Stomach smooth muscle (tissue), 2 donors: ENCODE results near the gene PLD4.
"Not testable (repeated sequence)": the region's sequence is repeated elsewhere in the genome, so short reads cannot be mapped to it uniquely, and the experiment has no call there.

Experiments
- H3K27ac ChIP-seq: one replicate; pipeline ENCODE4 v1.7.0; 2013; ENCODE audit warnings: mild to moderate bottlenecking, low read length, inconsistent platforms
- H3K27me3 ChIP-seq, 2 donors: one replicate each; pipeline ENCODE4 v1.7.0; 2013; ENCODE audit warnings: low read length in 2 of 2; ENCODE audit not compliant: insufficient read depth in 2 of 2, control insufficient read depth in 1 of 2
- H3K36me3 ChIP-seq, 2 donors: one replicate each; pipeline ENCODE4 v1.7.0; 2013; ENCODE audit warnings: low read length in 2 of 2; ENCODE audit not compliant: control insufficient read depth in 2 of 2, insufficient read depth in 2 of 2
- H3K4me1 ChIP-seq: one replicate; pipeline ENCODE4 v1.7.0; 2013; ENCODE audit warnings: low read length; ENCODE audit not compliant: control insufficient read depth, insufficient read depth
- H3K4me3 ChIP-seq, 2 donors: one replicate each; pipeline ENCODE4 v1.7.0; 2013; ENCODE audit warnings: low read length in 2 of 2
- H3K9ac ChIP-seq, 2 donors: one replicate each; pipeline ENCODE4 v1.7.0; 2013; ENCODE audit warnings: low read length in 2 of 2, mild to moderate bottlenecking in 1 of 2
- H3K9me3 ChIP-seq, 2 donors: one replicate each; pipeline ENCODE4 v1.7.0; 2013; ENCODE audit warnings: low read length in 2 of 2; ENCODE audit not compliant: control insufficient read depth in 2 of 2
- donor health status: healthy.
- donor health status: Pancreatic carcinoma.

The PLD4 gene

DNA sequence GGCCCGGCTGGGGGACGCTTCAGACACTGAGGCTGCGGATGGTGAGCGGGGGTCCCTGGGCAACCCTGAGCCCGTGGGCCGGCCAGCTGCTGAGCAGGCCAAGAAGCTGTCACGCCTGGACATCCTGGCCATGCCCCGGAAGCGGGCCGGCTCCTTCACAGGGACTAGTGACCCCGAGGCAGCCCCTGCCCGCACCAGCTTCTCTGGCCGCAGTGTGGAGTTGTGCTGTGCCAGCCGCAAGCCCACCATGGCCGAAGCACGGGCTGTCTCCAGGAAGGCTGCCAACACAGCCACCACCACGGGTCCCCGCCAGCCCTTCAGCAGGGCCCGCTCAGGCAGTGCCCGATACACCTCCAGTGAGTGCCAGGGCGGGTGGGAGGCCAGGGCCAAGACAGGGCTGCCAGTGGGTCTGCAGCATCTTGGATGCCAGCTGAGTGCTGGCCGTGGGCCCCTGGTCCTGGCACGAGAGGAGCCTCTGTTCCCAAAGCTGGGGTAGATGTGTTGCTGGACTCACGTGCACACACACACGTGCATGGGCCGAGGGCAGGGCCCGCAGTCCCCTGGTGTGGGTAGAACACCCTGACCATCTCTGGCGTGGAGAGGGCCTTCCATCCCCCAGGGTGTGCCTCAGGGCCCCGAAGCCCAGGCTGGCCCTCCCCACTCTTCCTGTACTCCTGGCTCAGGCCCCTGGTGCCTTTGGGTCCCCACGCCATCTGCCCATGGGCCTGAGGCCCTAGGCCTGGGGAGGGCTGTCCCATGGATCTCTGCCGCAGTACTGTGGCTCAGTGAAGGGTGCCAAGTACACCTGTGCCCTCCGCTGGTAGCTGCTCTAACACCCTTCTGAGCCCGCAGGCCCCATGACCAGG is 36.8 kb upstream of the PLD4 start:
- Histone ChIP-seq H3K27ac (no peak overlapping the region), H3K4me1 (no peaks in the 10 kb centered on the region), H3K27me3 (no peaks in the 10 kb centered on the region), H3K36me3 (peaks cover 4 to 13% of the 10 kb centered on the region in 2 donors), H3K4me3 (no peak overlapping the region), H3K9me3 (no peaks in the 10 kb centered on the region), H3K9ac (no peak overlapping the region)

DNA sequence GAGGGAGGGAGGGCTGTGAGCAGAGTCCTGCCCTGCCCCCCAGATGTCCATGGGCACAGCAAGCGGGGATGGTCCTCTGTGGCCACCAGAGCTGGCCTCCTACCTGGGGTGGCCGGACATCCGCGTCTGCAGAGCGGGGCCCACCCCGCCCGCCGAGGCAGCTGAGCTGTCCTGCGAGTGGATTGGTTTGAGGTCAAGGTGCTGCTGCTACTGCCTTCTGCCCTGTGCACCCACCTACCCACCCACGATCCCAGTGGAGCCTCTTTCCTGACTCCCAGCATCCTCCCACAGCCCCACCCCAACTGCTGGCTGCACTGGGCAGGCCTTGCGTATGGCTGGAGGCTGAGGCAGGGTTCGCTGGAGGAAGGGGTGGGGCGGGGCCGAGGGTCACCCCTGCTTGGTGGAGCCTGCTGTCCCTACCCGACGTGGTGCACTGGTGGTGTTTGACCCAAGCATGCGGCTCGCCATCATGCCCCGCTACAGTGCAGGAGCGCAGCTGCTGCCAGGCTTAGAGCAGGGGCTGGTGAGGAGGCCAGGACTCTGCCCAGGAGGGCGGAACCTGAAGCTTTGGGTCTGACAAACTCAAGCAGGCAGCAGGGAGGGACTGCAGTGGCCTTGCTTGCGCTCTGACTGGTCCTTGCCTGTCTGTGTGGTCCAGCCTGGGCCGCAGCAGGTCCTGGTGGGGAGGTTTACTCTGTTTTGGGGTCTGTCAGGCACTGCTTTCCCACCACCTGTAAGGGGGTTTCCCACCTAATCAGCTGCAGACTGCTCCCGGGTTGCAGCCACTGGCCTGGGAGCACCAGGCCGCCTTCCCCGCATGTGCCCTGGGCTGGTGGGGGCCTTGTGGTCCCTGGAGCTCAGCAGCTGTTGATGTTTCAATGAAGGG is 35.9 kb upstream of the PLD4 start:
- Histone ChIP-seq H3K36me3 (peaks cover 4 to 9% of the 10 kb centered on the region in 2 donors), H3K4me3 (no peak overlapping the region), H3K4me1 (no peaks in the 10 kb centered on the region)

DNA sequence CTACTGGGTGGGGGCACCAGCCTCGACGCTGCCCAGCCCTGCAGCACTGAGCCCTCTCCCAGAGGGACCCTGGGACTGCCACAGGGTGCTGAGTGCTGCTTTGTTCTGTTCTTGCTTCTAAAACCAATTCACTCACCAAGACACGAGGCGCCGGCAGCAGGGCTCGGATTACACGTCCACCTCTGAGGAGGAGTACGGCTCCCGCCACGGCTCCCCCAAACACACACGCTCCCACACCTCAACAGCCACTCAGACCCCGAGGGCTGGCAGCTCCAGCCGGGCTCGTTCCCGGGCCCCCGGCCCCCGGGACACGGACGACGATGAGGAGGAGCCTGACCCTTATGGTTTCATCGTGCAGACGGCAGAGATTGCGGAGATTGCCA is 35.3 kb upstream of the PLD4 start:
- Histone ChIP-seq H3K4me1 (no peaks in the 10 kb centered on the region), H3K36me3 (peaks cover 4 to 9% of the 10 kb centered on the region in 2 donors)

More for the DNA sequence above, 35.9 kb upstream of the PLD4 start:
- Histone ChIP-seq H3K9ac (no peak overlapping the region), H3K27me3 (no peaks in the 10 kb centered on the region), H3K27ac (no peak overlapping the region), H3K9me3 (no peaks in the 10 kb centered on the region)

DNA sequence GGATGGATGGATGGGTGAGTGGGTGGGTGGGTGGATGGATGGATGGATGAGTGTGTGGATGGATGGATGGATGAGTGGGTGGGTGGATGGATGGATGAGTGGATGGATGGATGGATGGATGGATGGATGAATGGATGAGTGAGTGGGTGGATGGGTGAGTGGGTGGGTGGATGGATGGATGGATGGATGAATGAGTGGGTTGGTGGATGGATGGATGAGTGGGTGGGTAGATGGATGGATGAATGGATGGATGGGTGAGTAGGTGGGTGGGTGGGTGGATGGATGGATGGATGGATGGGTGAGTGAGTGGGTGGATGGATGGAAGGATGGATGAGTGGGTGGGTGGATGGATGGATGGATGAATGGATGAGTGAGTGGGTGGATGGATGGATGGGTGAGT is 34.4 kb upstream of the PLD4 start:
- not testable (repeated sequence) for H3K4me3 ChIP-seq, H3K4me1 ChIP-seq, H3K36me3 ChIP-seq, H3K9ac ChIP-seq, H3K9me3 ChIP-seq, H3K27me3 ChIP-seq, H3K27ac ChIP-seq

More for the DNA sequence above, 35.3 kb upstream of the PLD4 start:
- Histone ChIP-seq H3K4me3 (no peak overlapping the region), H3K9me3 (no peaks in the 10 kb centered on the region), H3K9ac (no peak overlapping the region), H3K27me3 (no peaks in the 10 kb centered on the region), H3K27ac (no peak overlapping the region)

DNA sequence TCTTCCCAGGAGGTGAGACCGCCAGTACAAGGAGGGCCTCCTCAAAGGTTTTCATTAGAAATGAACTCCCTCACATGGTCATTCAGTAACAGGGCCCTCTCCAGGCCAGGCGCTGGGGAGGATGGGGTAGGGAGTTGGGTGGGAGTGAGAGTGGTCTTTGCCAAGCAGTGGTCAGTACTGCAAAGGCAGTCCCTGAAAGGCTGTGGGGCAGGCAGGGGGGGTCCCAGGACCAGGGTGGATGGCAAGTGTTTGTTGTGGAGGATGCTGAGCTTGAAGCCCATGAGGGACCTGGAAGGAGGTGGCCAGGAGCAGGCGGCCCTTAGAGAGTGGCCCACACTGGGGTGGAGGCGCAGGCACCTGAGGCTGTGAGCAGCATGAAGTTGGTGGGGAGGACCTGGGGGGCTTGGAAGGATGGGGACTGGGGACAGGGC is 33.5 kb upstream of the PLD4 start:
- peaks cover 4 to 7% of the 10 kb centered on the region in 2 donors for H3K36me3 ChIP-seq
- no peak overlapping the region for H3K9ac ChIP-seq
- H3K9me3 ChIP-seq: no peaks in the 10 kb centered on the region

DNA sequence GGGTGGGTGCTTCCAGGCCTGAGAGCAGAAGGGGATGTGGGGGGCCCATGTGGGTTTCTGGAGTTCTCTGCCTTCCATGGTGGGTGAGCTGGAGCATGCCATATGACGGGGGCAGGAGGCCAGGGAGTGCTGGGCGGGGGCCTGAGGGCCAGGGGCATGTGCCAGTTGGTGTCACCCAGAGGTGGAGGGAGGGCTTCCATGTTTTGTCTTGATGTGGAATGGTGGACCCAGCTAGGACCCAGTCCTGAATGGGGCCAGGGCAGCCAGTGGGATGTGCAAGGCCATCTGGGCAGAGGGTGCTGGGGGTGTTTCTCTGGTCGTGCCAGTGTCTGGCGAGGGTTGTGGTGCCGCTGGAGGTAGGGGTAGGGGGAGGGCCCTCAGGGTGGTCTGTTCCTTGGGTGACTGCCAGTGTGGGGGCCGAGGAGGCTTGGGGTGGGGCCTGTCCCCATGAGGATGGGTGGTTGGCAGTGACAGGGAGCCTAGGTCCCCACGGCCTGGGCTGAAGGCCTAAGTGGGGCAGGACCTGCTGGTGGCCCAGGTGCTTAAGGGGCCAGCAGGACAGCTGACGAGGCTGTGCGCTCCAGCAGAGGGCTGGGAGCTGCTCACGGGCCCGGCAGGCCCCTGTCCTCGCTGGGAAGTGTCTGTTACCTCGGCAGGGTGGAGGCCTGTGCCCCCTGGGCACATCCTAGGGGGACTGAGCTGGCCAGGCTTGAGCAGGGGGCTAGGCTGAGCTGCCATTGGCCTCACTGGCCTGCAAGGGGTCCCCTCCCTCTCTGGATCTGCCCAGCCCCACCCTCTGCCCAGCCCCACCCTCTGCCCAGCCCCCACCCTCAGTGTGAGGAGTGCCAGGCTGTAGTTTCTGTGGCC is 32.8 kb upstream of the PLD4 start:
- Histone ChIP-seq H3K4me1 (peaks cover 18% of the 10 kb centered on the region), H3K27ac (no peak overlapping the region), H3K9me3 (no peaks in the 10 kb centered on the region), H3K27me3 (no peaks in the 10 kb centered on the region), H3K36me3 (peaks cover 3 to 7% of the 10 kb centered on the region in 2 donors), H3K4me3 (no peak overlapping the region), H3K9ac (no peak overlapping the region)

More for the DNA sequence above, 33.5 kb upstream of the PLD4 start:
- H3K4me1 ChIP-seq: peaks cover 14% of the 10 kb centered on the region
- no peaks in the 10 kb centered on the region for H3K27me3 ChIP-seq
- H3K4me3 ChIP-seq: no peak overlapping the region
- no peak overlapping the region for H3K27ac ChIP-seq

DNA sequence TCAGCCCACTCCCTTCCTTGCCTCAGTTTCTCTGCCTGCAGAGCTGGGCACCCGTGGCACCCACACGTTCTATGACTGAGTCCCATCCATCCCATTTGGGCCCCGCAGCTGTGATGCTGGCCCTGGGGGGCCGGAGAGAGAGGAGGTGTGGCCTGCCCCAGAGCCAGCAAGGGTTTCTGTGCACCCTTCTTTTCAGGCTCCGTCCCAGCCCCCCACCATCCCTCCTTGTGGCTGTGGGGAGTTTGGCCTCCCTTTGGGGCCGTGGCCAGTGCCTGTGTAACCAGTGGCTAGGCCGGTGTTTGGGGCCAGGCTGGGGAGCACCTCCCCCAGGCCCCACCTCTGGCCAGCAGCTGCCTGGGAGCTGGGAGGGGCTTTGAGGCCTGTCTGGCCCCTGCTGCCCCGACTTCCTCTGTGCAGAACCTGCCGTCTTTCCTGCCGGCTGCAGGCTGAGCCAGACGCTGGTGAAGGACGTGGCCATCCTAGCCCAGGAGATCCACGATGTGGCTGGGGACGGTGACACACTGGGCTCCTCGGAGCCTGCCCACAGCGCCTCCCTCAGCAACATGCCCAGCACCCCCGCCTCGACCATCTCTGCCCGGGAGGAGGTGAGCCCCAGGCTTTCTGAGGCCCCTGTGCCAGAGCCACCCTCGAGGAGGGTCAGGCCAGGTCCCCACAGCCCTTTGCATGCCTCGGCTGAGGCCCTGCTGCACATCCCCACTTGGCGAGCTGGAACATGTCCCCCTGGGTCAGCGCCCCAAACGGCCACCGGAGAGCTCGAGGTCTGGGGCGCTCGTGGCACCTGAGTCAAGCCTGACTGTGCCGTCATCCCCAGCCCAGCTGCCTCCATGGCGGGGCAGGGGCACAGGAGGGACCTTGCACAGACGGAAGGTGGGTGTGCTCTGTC is 31.9 kb upstream of the PLD4 start:
- peaks cover 0 to under 1% of the 10 kb centered on the region in 2 donors for H3K36me3 ChIP-seq
- no peak overlapping the region for H3K9ac ChIP-seq
- no peaks in the 10 kb centered on the region for H3K27me3 ChIP-seq
- peaks cover 21% of the 10 kb centered on the region for H3K4me1 ChIP-seq
- H3K9me3 ChIP-seq: no peaks in the 10 kb centered on the region
- no peak overlapping the region for H3K27ac ChIP-seq
- H3K4me3 ChIP-seq: no peak overlapping the region

DNA sequence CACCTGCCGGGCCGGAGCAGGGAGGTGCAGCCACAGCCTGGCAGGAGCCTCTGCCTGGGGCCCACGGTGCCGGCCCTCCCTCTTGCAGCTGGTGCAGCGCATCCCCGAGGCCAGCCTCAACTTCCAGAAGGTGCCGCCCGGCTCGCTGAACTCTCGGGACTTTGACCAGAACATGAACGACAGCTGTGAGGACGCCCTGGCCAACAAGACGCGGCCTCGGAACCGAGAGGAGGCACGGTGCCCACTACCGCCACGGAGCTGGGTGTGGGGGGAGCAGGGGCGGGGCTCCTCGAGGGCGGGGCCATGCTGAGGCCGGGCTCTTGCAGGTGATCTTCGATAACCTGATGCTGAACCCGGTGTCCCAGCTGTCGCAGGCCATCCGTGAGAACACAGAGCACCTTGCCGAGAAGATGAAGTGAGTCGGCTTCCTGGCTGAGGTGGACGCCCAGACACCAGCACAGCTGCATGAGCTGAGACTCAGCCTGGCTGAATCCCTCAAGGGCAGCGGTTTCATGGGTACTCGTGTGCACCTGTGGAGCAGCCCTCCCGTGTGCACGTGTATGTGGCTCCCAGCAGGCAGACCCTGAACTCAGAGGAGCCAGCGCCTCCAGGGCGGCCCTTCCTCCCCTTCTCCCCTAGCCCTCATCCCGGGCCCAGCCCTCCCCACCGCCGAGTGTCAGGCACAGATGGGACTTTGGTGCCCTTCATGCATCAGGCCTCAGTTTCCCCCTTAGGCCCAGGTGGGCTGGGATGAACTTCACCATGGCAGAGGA is 31.1 kb upstream of the PLD4 start:
- Histone ChIP-seq H3K36me3 (no peaks in the 10 kb centered on the region), H3K27ac (no peak overlapping the region), H3K4me1 (peaks cover 21% of the 10 kb centered on the region), H3K9me3 (no peaks in the 10 kb centered on the region), H3K27me3 (no peaks in the 10 kb centered on the region), H3K4me3 (no peak overlapping the region), H3K9ac (no peak overlapping the region)
